GM19468 (cell line): ENCODE measurements around the gene DBET.
"Not testable (repeated sequence)": the region's sequence is repeated elsewhere in the genome, so short reads cannot be mapped to it uniquely, and the experiment has no call there.

Source experiments
- ATAC-seq: cut with Tn5 transposase; IDR thresholded peaks from one replicate; pipeline ENCODE4 v1.9.1; 2021; ENCODE audit warnings: mild to moderate bottlenecking, moderate library complexity, moderate number of reproducible peaks; ENCODE audit not compliant: unreplicated experiment; ENCODE audit errors: extremely low read depth

Gene DBET

DNA sequence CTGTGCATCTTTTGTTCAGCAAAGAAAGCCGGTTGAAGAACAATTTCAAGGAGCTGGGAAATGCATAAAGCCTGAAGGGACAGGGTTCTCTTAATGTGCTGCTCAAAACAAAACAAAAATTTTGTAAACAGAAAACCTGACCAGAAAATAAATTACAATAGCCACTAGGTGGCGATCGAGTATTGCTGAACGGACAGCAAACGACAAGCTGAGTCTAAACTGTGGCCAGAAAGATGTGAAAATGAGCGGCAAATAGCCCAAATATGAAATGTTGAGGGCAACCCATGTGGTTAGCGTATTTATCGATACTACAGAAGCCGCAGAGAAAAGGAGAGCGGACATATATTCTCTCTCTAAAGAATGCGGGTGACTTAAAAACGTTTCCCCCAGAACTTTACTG lies 16.7 kb upstream of the DBET start:
- not testable (repeated sequence) for ATAC-seq

DNA sequence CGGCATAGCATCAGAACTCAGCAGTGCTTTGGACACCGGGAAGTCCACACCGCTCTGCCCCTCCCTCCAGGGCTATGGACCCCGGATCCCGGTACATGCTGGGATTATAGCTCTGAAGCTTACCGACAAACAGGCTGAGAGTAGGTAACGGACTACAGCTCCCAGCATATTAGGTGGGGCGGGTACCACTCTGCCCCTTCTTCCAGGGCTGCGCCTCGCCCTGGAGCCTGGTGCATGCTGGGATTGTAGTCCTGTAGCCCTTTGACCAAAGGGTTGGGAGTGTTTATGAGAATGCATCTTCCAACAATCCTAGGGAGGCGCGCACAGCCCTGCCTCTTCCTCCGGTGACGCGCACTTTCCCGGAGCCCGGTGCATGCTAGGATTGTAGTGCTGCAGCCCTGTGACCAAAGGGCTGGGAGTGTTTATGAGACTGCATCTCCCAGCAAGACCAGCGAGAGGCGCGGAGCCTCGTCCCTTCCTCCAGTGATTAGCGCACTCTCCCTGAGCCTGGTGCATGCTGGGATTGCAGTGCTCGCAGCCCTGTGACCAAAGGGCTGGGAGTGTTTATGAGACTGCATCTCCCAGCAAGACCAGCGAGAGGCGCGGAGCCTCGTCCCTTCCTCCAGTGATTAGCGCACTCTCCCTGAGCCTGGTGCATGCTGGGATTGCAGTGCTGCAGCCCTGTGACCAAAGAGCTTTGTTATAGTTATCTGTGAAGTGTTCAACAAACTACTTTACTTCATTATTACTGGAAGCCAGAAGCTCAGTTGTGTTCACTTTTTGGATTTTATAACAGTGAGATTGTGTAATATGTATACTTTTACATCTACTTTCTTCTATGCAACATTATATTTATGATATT lies 14.7 kb upstream of the DBET start:
- ATAC-seq, result not testable (repeated sequence)

DNA sequence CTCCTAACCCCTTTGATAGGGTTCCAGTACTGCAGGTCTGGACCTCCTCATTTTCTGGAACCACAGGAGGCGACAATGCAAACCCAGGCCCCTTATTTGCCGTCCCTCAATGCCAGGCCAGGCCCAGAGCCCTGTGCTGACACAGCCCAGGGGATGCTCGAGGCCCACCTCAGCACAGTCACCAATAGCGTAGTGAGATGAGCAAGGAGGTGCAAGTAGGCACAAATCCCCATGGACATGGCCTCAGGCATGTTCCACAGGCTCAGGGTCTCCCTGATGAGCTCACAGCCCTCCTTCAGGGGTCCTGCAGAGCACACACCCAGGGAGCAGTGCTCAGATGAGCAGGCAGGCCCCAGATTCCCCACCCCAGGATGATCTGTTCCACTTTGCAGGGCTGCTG lies 5.3 kb upstream of the DBET start:
- ATAC-seq, result not testable (repeated sequence)

DNA sequence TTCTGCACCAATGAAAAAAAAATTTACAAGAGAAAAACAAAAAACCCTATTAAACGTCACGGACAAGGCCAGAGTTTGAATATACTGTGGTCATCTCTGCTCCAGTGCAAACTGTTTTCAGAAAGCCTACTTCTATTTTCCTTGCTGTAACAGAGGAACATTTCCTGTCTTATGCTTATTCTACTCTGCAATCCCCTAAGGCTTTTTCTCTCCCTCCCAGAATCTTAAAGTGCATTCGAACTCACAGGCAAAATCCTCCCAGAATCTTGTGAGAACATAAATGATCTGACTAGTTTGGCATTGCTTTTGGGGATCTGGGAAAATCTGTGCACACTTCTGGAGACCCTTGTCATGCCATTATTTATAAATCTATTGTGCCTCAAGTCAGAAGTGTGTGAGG lies 503 bp downstream of the DBET start:
- ATAC-seq, result not testable (repeated sequence)

DNA sequence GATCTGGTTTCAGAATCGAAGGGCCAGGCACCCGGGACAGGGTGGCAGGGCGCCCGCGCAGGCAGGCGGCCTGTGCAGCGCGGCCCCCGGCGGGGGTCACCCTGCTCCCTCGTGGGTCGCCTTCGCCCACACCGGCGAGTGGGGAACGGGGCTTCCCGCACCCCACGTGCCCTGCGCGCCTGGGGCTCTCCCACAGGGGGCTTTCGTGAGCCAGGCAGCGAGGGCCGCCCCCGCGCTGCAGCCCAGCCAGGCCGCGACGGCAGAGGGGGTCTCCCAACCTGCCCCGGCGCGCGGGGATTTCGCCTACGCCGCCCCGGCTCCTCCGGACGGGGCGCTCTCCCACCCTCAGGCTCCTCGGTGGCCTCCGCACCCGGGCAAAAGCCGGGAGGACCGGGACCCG lies 4.0 kb downstream of the DBET start:
- ATAC-seq, result not testable (repeated sequence)

DNA sequence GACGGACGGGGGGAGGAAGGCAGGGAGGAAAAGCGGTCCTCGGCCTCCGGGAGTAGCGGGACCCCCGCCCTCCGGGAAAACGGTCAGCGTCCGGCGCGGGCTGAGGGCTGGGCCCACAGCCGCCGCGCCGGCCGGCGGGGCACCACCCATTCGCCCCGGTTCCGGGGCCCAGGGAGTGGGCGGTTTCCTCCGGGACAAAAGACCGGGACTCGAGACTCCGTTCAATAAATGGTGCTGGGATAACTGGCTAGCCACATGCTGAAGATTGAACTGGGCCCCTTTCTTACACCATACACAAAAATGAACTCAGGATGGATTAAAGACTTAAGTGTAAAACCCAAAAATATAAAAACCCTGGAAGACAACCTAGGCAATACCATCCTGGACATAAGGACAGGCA lies 28.8 kb downstream of the DBET start:
- not testable (repeated sequence) for ATAC-seq

DNA sequence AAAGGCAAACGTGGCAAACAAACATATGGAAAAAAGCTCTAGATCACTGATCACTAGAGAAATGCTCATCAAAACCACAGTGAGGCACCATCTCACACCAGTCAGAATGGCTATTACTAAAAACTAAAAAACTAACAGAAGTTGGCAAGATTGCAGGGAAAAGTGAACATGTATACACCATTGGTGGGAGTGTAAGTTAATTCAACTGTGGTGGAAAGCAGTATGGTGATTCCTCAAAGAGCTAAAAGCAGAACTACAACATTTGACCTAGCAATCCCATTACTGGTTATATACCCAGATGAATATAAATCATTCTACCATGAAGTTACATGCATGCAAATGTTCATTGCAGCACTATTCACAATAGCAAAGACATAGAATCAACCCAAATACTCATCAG lies 29.7 kb downstream of the DBET start:
- ATAC-seq, result not testable (repeated sequence)

DNA sequence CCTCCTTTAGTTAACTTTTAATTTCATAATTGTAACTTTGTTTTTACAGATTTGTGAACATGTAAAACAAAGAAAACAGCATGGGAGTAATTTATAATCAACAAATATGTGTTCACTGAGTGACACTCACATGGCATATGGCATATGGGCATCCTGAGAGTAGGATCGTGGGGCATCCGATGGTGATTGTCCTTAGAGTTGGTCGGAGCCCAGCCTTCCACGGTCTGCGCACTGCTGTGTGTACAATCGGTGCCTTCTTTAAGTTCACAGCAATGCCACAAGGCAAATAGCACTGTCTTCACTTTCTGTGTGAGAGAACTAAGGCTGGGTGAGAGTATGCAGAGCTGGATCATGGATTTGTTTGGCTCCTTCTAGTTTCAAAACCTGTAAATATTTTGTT lies 31.0 kb downstream of the DBET start:
- not testable (repeated sequence) for ATAC-seq

DNA sequence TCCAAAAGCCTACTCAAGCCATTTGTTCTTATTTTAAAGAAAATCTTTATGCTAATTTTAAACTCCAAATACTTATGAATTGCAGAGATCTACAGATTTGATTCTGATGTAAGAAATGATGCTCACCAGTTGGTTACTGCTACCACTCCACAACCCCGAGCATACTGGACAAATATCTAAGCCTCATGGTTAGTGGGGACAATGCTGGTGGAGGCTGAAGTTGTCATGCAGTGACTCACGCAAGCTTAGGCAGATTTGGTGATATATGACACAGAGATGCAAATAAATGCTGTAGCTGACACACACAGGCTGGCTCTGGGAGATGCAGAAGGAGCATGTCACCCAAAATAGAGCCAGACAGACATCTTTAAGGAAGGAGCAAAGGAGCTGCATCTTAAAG lies 35.3 kb downstream of the DBET start:
- ATAC-seq, result not testable (repeated sequence)

DNA sequence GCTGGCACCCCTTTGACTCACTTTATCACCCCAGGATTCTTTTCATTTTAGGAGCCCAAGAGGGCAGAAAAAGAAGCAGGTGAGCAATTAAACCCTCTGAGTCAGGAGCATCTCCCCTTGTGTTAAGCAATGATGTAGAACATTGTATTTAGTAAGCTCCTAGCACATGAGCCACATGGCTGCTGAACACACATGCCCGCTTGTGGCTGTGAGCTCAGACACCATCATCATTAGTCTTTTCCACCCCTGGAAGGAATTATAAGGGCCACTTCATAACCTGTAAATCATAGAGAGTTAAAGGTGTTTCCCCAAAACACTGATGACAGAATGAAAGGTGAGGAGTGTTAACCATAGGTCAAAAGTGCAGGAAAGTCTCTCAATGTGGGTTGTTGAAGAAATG lies 37.2 kb downstream of the DBET start:
- not testable (repeated sequence) for ATAC-seq

DNA sequence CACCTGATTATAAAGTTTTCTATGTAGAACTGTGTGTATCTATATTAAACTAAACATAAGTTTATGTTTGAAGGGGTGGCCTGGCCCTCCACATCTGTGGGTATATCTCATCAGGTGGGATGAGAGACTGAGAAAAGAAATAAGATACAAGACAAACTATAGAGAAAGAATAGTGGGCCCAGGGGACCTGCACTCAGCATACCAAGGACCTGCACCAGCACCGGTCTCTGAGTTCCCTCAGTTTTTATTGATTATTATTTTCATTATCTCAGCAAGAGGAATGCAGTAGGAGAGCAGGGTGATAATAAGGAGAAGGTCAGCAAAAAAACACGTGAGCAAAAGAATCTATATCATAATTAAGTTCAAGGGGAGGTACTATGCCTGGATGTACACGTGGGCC lies 41.9 kb downstream of the DBET start:
- not testable (repeated sequence) for ATAC-seq

DNA sequence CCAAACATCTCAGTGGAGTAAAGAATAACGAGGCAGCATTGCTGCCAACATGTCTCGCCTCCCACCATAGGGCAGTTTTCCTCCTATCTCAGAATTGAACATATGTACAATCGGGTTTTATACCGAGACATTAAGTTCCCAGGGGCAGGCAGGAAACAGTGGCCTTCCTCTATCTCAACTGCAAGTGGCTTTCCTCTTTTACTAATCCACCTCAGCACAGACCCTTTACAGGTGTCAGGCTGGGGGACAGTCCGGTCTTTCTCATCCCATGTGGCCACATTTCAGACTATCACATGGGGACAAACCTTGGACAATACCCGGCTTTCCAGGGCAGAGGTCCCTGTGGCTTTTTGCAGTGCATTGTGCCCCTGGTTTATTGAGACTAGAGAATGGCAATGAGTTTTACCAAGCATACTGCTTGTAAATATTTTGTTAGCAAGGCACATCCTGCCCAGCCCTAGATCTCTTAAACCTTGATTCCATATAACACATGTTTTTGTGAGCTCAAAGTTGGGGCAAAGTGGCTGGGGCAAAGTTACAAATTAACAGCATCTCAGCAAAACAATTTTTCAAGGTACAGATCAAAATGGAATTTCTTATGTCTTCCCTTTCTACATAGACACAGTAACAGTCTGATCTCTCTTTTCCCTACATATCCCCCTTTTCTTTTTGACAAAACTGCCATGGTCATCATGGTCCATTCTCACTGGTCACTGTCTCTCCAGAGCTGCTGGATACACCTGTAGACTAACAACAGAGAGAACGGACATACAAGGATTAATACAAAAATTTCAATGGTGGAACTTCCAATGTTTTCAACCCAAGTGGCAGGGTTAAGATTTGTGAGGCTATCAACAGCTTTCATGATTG lies 42.5 kb downstream of the DBET start:
- ATAC-seq, result not testable (repeated sequence)

DNA sequence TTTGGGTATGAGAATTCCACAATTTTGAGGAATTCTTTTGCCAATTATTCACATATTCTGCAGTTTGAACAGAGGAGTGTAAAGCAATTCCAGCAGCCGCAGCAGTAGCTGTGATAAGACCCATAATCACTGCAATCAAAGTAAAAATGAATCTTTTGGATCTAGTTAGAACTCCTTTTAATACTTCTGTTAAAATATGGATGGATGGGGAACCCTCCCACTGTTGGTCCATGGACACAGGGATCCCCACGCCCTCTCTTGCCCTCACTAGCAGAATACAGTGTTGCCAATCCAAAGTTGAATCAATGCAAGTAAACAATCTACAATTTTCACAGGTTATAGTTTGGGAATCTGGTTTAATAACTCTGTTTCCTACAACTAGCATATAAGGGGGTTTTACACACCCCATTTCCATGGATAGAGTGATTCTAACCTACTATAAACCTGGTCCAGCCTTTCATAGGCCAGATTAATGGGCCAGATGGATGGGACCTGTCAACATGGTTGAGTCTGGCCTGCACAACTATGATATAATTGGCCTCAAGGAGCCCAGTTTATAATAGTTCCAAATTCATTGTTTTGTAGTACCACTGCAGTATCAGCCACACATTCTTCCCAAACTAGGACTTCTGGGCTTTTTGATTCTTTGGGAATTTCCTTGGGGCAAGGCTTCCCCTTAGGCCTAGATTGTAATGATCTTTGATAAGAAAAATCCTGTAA lies 43.6 kb downstream of the DBET start:
- not testable (repeated sequence) for ATAC-seq

DNA sequence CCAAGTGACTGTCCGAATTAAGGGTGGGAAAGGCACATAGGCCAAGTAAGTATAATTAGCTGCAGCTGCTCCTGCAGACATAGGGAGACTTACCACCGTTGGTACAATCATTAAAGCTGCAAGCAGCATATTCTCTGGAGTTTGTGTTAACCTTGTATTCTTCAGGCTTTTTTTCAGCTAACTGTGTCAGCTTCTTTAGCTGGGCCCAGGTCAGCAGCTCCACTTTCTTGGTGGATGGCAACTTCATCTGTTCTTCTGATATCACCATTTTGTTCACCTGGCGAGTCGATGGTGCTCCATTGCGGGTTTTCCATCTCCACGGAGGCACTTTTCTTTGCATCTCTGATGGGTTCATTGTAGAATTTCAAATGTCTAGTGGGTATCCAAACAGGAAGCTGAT lies 44.5 kb downstream of the DBET start:
- not testable (repeated sequence) for ATAC-seq

DNA sequence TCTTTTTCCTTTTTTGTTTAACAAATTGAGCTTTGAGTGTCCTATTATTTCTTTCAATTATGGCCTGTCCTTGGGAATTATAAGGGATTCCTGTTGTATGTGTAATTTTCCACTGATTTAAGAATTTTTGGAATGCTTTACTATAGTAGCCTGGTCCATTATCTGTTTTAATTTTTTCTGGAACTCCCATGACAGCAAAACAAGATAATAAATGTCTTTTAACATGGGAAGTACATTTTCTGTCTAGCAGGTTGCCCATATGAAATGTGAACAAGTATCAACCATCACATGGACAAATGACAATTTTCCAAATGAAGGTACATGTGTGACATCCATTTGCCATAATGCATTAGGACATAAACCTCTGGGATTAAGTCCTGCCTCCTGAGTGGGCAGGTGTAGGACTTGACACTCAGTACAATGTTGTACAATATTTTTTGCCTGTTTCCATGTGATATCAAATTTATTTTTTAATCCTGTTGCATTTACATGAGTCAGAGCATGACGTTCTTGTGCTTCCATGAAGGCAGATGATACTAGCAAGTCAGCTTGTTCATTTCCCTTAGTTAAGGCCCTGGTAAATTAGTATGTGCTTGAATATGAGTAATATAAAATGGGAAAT lies 45.2 kb downstream of the DBET start:
- ATAC-seq, result not testable (repeated sequence)

DNA sequence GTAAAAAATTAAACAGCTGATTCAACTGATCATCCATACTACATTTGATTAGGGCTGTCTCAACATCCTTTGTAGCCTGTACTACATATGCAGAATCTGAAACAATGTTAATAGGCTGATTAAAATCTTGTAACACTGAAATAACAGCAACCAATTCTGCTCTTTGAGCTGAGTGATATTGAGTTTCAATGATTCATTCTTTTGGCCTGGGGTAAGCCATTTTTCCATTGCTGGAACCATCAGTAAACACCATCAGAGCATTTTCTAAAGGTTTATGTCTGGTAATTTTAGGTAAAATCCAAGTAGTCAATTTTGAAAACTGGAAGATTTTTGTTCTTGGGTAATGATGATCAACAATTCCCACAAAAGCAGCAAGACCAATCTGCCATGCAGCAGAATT lies 45.7 kb downstream of the DBET start:
- ATAC-seq, result not testable (repeated sequence)

DNA sequence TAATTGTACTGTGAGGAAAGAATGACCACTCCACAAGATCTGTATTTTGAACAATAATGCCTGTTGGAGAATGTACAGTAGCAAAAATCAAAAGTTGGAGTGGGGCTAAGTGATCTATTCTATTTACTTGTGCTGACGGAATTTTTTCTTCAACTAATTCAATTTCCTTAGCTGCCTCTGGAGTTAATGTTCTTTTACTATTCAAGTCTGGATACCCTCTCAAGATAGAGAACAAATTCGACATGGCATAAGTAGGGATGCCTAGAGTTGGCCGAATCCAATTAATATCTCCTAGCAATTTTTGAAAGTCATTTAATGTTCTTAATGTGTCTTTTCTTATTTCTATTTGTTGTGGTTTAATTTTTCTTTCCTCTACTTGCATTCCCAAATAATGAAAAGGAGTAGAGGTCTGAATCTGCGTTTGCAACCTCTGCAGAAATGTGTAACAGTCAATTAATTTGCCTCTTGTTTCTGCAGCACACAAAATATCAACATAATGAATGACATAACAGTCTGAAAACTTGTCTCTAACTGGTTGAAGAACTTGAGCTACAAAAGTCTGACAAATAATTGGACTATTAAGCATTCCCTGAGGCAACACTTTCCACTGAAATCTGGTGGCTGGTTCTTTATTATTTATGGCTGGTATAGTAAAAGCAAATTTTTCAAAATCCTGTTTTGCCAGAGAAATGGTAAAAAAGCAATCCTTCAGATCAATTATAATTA lies 46.4 kb downstream of the DBET start:
- not testable (repeated sequence) for ATAC-seq

DNA sequence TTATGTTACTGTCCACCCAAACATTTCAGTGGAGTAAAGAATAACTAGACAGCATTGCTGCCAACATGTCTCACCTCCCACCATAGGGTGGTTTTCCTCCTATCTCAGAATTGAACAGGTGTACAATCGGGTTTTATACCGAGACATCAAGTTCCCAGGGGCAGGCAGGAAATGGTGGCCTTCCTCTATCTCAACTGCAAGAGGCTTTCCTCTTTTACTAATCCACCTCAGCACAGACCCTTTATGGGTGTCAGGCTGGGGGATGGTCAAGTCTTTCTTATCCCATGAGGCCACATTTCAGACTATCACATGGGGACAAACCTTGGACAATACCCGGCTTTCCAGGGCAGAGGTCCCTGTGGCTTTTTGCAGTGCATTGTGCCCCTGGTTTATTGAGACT lies 48.6 kb downstream of the DBET start:
- not testable (repeated sequence) for ATAC-seq

DNA sequence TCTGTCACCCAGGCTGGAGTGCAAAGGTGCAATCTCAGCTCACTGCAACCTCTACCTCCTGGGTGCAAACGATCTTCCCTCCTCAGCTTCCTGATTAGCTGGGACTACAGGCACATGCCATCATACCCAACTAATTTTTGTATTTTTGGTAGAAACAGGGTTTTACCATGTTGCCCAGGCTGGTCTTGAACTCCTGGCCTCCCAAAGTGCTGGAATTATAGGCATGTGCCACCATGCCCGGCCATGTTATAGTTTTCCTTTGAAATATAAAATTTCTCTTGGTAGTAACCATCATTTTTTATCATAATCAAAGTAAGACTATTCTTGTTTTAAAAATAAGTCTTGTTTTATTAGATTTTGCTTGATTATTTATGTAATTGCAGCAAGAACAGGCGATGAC lies 50.7 kb downstream of the DBET start:
- not testable (repeated sequence) for ATAC-seq
